Measurements from ENCODE around the gene ROCK2. TPM values are rescaled to one million over a fixed set of nuclear protein-coding genes. Genes with fewer than 3 reads are reported as not detected.

Gene ROCK2
- total and polyA plus RNA-seq, 7 donors, result 15.2 to 74.8 (median 43.5) TPM

DNA sequence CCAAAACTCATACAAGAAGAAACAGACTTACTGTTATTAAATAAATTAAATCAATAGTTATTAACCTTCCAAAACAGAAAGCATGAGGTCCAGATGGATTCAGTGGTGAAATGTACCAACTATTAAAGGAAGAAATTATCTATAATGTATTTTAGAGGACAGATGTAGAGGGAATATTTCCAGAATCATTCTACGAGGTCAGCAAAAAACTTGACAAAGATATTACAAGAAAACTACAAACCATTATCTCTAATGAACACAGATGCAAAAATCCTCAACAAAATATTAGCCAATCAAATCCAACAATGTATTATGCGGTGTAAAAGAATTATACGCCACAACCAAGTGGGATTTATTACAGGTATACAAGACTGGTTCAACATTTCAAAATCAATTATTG is 63.7 kb downstream of the ROCK2 start:
- H3K4me1 ChIP-seq, result no peaks in the 10 kb centered on the region
- H3K9me3 ChIP-seq, result no peaks in the 10 kb centered on the region
- DNase-seq, result no peak
- no peaks in the 10 kb centered on the region for H3K27me3 ChIP-seq
- intact Hi-C loops (cut with DNase I), result no loop called here
- H3K36me3 ChIP-seq, result peaks cover 0 to 24% (median 2%) of the 10 kb centered on the region in 4 donors
- TF ChIP-seq POLR2A (IDR thresholded peaks at IDR 0.05), result no peak
- TF ChIP-seq, protein P1, sequence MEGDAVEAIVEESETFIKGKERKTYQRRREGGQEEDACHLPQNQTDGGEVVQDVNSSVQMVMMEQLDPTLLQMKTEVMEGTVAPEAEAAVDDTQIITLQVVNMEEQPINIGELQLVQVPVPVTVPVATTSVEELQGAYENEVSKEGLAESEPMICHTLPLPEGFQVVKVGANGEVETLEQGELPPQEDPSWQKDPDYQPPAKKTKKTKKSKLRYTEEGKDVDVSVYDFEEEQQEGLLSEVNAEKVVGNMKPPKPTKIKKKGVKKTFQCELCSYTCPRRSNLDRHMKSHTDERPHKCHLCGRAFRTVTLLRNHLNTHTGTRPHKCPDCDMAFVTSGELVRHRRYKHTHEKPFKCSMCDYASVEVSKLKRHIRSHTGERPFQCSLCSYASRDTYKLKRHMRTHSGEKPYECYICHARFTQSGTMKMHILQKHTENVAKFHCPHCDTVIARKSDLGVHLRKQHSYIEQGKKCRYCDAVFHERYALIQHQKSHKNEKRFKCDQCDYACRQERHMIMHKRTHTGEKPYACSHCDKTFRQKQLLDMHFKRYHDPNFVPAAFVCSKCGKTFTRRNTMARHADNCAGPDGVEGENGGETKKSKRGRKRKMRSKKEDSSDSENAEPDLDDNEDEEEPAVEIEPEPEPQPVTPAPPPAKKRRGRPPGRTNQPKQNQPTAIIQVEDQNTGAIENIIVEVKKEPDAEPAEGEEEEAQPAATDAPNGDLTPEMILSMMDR (IDR thresholded peaks at IDR 0.05), result no peak
- TF ChIP-seq EP300 (IDR thresholded peaks at IDR 0.05), result no peak
- TF ChIP-seq POLR2AphosphoS5 (IDR thresholded peaks at IDR 0.05), result no peak
- H3K27ac ChIP-seq, result no peak overlapping the region
- H3K4me3 ChIP-seq, result no peak overlapping the region
- WGBS, 2 donors, result 94 to 95% methylated on average over 3 of the region's 3 CpGs

DNA sequence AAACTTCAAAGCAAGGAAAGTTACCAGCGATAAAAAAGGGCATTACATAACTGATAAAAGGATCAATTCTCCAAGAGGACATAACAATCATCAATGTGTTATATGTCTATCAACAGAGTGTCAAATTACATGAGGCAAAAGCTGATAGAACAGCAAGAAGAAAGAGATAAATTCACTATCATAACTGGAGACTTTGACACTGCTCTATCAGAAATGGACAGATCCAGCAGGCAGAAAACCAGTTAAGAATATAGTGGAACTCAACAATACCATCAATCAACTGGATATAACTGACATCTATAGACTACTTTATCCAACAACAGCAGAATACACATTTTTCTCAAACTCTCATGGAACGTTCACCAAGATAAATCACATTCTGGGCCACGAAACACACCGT is 65.0 kb downstream of the ROCK2 start:
- H3K4me3 ChIP-seq, result no peak overlapping the region
- H3K36me3 ChIP-seq, result peaks cover 0 to 16% (median 2%) of the 10 kb centered on the region in 4 donors
- DNase-seq, result no peak
- H3K9me3 ChIP-seq, result no peaks in the 10 kb centered on the region
- TF ChIP-seq EP300 (IDR thresholded peaks at IDR 0.05) (no peak), POLR2A (IDR thresholded peaks at IDR 0.05) (no peak), POLR2AphosphoS5 (IDR thresholded peaks at IDR 0.05) (no peak)
- TF ChIP-seq, protein P1 (IDR thresholded peaks at IDR 0.05), result no peak
- no peak overlapping the region for H3K27ac ChIP-seq
- WGBS, 2 donors, result 69 to 72% methylated on average over 4 of the region's 4 CpGs
- intact Hi-C loops (cut with DNase I), result no loop called here
- no peaks in the 10 kb centered on the region for H3K4me1 ChIP-seq
- no peaks in the 10 kb centered on the region for H3K27me3 ChIP-seq

DNA sequence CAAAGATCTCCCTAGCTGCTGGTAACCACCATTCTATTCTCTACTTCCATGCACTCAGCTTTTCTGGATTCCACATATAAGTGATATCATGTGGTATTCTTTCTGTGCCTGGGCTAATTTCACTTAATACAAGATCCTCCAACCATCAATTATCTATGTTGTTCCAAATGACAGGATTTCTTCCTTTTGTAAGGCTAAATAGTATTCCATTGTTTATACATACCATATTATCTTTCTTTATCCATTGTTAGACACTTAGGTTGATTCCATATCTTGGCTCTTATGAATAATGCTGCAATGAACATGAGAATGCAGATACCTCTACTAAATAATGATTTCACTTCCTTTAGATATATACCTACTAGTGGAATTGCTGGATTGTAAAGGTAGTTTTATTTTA is 66.2 kb downstream of the ROCK2 start:
- H3K27ac ChIP-seq, result no peak overlapping the region
- intact Hi-C loops (cut with DNase I), result no loop called here
- TF ChIP-seq EP300 (IDR thresholded peaks at IDR 0.05) (no peak), POLR2AphosphoS5 (IDR thresholded peaks at IDR 0.05) (no peak), POLR2A (IDR thresholded peaks at IDR 0.05) (no peak)
- TF ChIP-seq, protein P1 (IDR thresholded peaks at IDR 0.05), result no peak
- peaks cover 0 to 6% (median 0%) of the 10 kb centered on the region in 4 donors for H3K36me3 ChIP-seq
- H3K4me1 ChIP-seq, result no peaks in the 10 kb centered on the region
- no peak overlapping the region for H3K4me3 ChIP-seq
- no peak for DNase-seq
- no peaks in the 10 kb centered on the region for H3K27me3 ChIP-seq
- H3K9me3 ChIP-seq, result no peaks in the 10 kb centered on the region

DNA sequence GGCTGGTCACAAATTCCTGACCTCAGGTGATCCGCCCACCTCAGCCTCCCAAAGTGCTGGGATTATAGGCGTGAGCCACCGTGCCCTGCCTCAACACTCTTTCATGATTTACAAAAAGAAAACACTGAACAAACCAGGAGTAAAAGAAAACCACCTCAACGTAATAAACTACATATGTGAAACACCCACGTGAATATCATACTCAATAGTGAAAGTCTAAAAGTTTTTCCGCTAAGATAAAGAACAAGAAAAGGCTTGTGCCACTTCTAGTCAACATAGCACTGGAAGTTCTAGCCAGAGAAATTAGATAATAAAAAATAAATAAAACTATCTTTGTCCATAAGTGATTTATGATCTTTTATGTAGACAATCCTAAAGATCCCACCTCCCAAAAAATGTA is 68.5 kb downstream of the ROCK2 start:
- TF ChIP-seq EP300 (IDR thresholded peaks at IDR 0.05), result no peak
- TF ChIP-seq, protein P1 (IDR thresholded peaks at IDR 0.05), result no peak
- no peak for TF ChIP-seq POLR2A (IDR thresholded peaks at IDR 0.05)
- TF ChIP-seq POLR2AphosphoS5 (IDR thresholded peaks at IDR 0.05), result no peak
- Histone ChIP-seq H3K9me3 (no peaks in the 10 kb centered on the region), H3K4me3 (no peak overlapping the region), H3K36me3 (peaks cover 0 to 6% (median 0%) of the 10 kb centered on the region in 4 donors), H3K4me1 (no peaks in the 10 kb centered on the region), H3K27ac (no peak overlapping the region), H3K27me3 (no peaks in the 10 kb centered on the region)
- intact Hi-C loops (cut with DNase I), result no loop called here
- DNase-seq, result no peak
- WGBS, 2 donors, result 82 to 85% methylated on average over 6 of the region's 6 CpGs

DNA sequence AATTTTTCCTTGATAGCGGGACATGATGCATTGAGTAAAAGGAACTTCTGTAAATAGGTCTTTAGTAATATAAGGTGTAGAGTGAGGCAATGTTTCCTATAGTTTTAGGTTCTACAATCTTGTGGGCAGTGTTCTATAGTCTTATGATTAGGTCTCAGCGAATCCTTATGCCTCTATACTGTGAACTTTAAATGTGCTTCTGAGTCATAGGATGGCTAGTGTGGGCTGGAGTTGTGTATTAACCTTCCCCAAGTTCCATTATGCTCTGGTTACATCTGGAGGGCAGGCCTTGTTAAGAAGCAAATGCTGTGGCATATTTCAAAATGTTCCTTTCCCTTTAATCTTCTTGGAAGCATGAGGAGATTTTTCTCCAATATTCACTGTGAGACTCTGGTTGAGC is 73.5 kb downstream of the ROCK2 start:
- intact Hi-C loops (cut with DNase I), result no loop called here
- no peak for TF ChIP-seq POLR2A (IDR thresholded peaks at IDR 0.05)
- no peak for TF ChIP-seq POLR2AphosphoS5 (IDR thresholded peaks at IDR 0.05)
- no peak for TF ChIP-seq EP300 (IDR thresholded peaks at IDR 0.05)
- TF ChIP-seq, protein P1 (IDR thresholded peaks at IDR 0.05), result no peak
- H3K9me3 ChIP-seq, result no peaks in the 10 kb centered on the region
- no peaks in the 10 kb centered on the region for H3K36me3 ChIP-seq
- H3K27me3 ChIP-seq, result no peaks in the 10 kb centered on the region
- no peak overlapping the region for H3K27ac ChIP-seq
- 88 to 99% methylated on average over 2 of the region's 2 CpGs for WGBS, 2 donors
- H3K4me3 ChIP-seq, result no peak overlapping the region
- no peaks in the 10 kb centered on the region for H3K4me1 ChIP-seq
- DNase-seq, result no peak

All from sigmoid colon (tissue), 7 donors.